ENCODE measurements around the gene GLDC. TPM values are rescaled to one million over a fixed set of nuclear protein-coding genes. Genes with fewer than 3 reads are reported as not detected.

GLDC gene
- total RNA-seq, 6 donors from 2014 or later = 0.60 to 3.1 (median 1.1) TPM; not detected in 2

GRCh38 chr9:6634444-6634843 lies 11.1 kb downstream of the GLDC start:
- H3K9me3 ChIP-seq = no peaks in the 10 kb centered on the region
- WGBS, 2 donors = 85 to 91% methylated on average over 7 of the region's 7 CpGs
- no peak overlapping the region for H3K4me3 ChIP-seq
- H3K36me3 ChIP-seq = no peaks in the 10 kb centered on the region
- no peaks in the 10 kb centered on the region for H3K4me1 ChIP-seq
- TF ChIP-seq POLR2AphosphoS5 (IDR thresholded peaks at IDR 0.05) (no peak), EP300 (IDR thresholded peaks at IDR 0.05) (no peak), POLR2A (IDR thresholded peaks at IDR 0.05) (no peak)
- TF ChIP-seq, protein P1, sequence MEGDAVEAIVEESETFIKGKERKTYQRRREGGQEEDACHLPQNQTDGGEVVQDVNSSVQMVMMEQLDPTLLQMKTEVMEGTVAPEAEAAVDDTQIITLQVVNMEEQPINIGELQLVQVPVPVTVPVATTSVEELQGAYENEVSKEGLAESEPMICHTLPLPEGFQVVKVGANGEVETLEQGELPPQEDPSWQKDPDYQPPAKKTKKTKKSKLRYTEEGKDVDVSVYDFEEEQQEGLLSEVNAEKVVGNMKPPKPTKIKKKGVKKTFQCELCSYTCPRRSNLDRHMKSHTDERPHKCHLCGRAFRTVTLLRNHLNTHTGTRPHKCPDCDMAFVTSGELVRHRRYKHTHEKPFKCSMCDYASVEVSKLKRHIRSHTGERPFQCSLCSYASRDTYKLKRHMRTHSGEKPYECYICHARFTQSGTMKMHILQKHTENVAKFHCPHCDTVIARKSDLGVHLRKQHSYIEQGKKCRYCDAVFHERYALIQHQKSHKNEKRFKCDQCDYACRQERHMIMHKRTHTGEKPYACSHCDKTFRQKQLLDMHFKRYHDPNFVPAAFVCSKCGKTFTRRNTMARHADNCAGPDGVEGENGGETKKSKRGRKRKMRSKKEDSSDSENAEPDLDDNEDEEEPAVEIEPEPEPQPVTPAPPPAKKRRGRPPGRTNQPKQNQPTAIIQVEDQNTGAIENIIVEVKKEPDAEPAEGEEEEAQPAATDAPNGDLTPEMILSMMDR (IDR thresholded peaks at IDR 0.05) = no peak
- DNase-seq (no peak), ATAC-seq (ENCODE audit: low FRiP score in 2 of 2) (no peak)
- no peaks in the 10 kb centered on the region for H3K27me3 ChIP-seq
- H3K27ac ChIP-seq = no peak overlapping the region

DNA sequence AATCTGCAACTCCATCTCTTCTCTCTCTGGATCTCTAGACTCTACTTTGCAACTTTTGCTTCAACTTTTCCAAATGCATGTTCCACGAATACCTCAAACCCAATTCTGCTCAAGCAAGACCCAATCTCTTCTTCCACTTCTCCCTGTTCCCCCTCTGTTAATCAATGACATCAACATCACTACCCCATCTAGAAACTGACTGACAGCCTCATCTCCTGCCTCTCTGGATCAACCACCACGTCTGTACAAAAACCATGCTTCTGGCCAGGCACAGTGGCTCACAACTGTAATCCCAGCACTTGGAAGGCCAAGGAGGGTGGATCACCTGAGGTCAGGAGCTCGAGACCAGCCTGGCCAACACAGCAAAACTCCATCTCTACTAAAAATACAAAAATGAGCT lies 12.2 kb downstream of the GLDC start:
- WGBS, 2 donors = 80 to 81% methylated on average over 3 of the region's 3 CpGs
- ATAC-seq (ENCODE audit: low FRiP score in 2 of 2) = no peak
- Histone ChIP-seq H3K4me1 (no peaks in the 10 kb centered on the region), H3K4me3 (no peak overlapping the region), H3K36me3 (no peaks in the 10 kb centered on the region), H3K9me3 (no peaks in the 10 kb centered on the region), H3K27me3 (no peaks in the 10 kb centered on the region), H3K27ac (no peak overlapping the region)
- TF ChIP-seq POLR2A (IDR thresholded peaks at IDR 0.05) = no peak
- TF ChIP-seq, protein P1 (IDR thresholded peaks at IDR 0.05) = no peak
- TF ChIP-seq POLR2AphosphoS5 (IDR thresholded peaks at IDR 0.05) = no peak
- no peak for TF ChIP-seq EP300 (IDR thresholded peaks at IDR 0.05)
- DNase-seq = no peak

DNA sequence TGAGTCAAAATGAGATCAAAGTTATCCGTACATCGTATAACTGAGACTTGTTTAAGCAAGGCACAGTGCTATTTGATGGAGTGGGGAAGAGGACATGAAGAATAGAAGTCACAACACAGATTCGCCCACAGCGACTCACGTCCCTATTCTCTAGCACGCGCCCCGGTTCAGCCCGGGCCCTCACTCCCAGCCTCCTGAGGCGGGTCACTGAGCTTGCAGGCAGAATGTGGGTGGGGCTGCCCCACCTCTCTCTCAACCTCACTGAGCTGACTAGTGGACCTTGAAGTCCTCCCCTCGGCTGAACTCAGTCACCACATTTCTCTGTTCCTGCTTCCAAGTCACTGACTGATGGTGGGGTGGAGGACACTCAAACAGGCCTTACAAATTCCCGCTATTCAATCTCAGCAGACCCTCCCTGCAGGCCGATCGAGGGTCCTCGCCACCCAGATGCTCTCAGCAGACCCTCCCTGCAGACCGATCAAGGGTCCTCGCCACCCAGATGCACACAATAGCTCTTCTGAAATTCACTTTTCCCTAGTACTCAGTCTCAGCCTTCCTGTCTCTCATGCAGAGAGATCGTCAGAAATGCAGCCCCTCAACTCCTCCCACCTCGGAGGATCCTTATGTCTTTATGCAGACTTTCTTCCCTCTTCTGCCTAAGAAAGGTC lies 12.9 kb downstream of the GLDC start:
- Histone ChIP-seq H3K4me3 (no peak overlapping the region), H3K36me3 (no peaks in the 10 kb centered on the region), H3K4me1 (no peaks in the 10 kb centered on the region), H3K27me3 (no peaks in the 10 kb centered on the region), H3K27ac (no peak overlapping the region), H3K9me3 (no peaks in the 10 kb centered on the region)
- DNase-seq (no peak), ATAC-seq (ENCODE audit: low FRiP score in 2 of 2) (no peak)
- TF ChIP-seq POLR2AphosphoS5 (IDR thresholded peaks at IDR 0.05) = no peak
- TF ChIP-seq POLR2A (IDR thresholded peaks at IDR 0.05) = no peak
- TF ChIP-seq, protein P1 (IDR thresholded peaks at IDR 0.05) = no peak
- TF ChIP-seq EP300 (IDR thresholded peaks at IDR 0.05) = no peak
- WGBS, 2 donors = 77 to 81% methylated on average over 19 of the region's 19 CpGs

GRCh38 chr9:6631207-6631512 lies 14.4 kb downstream of the GLDC start:
- Histone ChIP-seq H3K27me3 (no peaks in the 10 kb centered on the region), H3K9me3 (no peaks in the 10 kb centered on the region), H3K36me3 (no peaks in the 10 kb centered on the region), H3K4me1 (no peaks in the 10 kb centered on the region), H3K27ac (no peak overlapping the region), H3K4me3 (no peak overlapping the region)
- ATAC-seq (ENCODE audit: low FRiP score in 2 of 2) = no peak
- no peak for TF ChIP-seq POLR2AphosphoS5 (IDR thresholded peaks at IDR 0.05)
- TF ChIP-seq EP300 (IDR thresholded peaks at IDR 0.05) = no peak
- TF ChIP-seq, protein P1 (IDR thresholded peaks at IDR 0.05) = no peak
- DNase-seq = no peak
- WGBS, 2 donors = 90 to 94% methylated on average over 4 of the region's 4 CpGs

- TF ChIP-seq EP300 (IDR thresholded peaks at IDR 0.05) = no peak
- TF ChIP-seq POLR2A (IDR thresholded peaks at IDR 0.05) = no peak
- TF ChIP-seq, protein P1 (IDR thresholded peaks at IDR 0.05) = no peak
- no peak for TF ChIP-seq POLR2AphosphoS5 (IDR thresholded peaks at IDR 0.05)
- Histone ChIP-seq H3K27ac (no peak overlapping the region), H3K27me3 (no peaks in the 10 kb centered on the region), H3K4me3 (no peak overlapping the region), H3K36me3 (no peaks in the 10 kb centered on the region), H3K9me3 (no peaks in the 10 kb centered on the region), H3K4me1 (no peaks in the 10 kb centered on the region)
- WGBS, 2 donors = 91 to 94% methylated on average over 11 of the region's 11 CpGs
- DNase-seq = no peak
- ATAC-seq (ENCODE audit: low FRiP score in 2 of 2) = no peak
Measured at GRCh38 chr9:6630502-6631206, 14.9 kb downstream of the GLDC start.

All from upper lobe of left lung (tissue), 6 donors.